Activated CD4-positive, alpha-beta T cell treated with anti-CD3 and anti-CD28 coated beads, Interleukin-2, Interleukin-6, amounts not matched to agents 100 ng/mL and 50 ng/mL, durations not matched to agents 16 hours and 8 hours (primary cell): ENCODE data around the gene FBXO30.

Experiments
- DNase-seq: peaks from one replicate; pipeline ENCODE4 v3.0.0-alpha.2; 2020

FBXO30 gene

DNA sequence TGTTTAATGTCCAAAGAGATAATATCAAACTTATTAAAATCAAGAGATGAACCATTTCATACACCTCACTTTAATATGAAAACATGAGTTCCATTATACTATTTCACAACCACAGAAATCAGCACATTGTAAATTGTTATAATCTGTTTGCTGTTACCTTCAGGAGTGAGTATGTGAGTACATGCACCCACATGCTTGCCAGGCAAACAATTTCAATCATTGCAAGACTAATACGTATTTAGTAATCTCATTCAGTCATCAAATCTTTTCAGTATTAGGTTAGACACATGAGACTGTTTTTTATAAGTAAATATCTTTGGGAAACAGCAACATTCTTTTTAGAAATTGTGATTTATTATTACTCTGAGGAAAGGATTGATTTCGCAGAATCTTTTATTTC, 70.0 kb downstream of the FBXO30 start:
- DNase-seq: no peak
